ENCODE results near the gene ENOX2. TPM values are rescaled to one million over a fixed set of nuclear protein-coding genes. Genes with fewer than 3 reads are reported as not detected.

The ENOX2 gene
- total RNA-seq, 1 donor from 2014 or later, result 16.2 TPM

DNA sequence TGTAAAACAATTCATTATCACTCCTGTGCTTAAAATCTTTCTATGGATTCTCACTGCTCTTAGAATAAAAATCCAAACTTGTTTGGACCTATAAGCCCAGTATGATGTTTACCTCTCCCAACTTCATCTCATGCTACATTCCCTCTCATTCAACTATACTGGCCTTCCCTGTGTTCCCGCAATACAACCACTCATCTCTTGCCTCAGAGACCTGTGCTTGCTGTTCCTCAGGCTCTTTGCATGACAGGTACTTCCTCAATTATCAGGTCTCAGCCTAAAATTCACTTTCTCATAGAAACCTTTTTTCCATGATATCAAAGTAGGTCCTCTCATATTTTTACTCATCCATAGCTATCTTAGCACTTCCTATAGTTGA lies 71.7 kb downstream of the ENOX2 start:
- ChIA-PET CTCF (no interaction called here), POLR2A (interaction anchor here (0.6 kb wide), 1 partner anchor 10 kb away, joined by 6 read pairs; no protein-coding TSS in a partner anchor)
- Mint-ChIP-seq H3K27me3 (no peaks in the 10 kb centered on the region), H3K9me3 (no peaks in the 10 kb centered on the region), H3K4me1 (peaks cover 58% of the 10 kb centered on the region), H3K4me3 (no peak overlapping the region), H3K27ac (no peak overlapping the region), H3K36me3 (ENCODE audit: low read depth) (no peaks in the 10 kb centered on the region)
- intact Hi-C loops (cut with micrococcal nuclease), result no loop called here
- DNase-seq, result no peak
- TF ChIP-seq, protein P1, sequence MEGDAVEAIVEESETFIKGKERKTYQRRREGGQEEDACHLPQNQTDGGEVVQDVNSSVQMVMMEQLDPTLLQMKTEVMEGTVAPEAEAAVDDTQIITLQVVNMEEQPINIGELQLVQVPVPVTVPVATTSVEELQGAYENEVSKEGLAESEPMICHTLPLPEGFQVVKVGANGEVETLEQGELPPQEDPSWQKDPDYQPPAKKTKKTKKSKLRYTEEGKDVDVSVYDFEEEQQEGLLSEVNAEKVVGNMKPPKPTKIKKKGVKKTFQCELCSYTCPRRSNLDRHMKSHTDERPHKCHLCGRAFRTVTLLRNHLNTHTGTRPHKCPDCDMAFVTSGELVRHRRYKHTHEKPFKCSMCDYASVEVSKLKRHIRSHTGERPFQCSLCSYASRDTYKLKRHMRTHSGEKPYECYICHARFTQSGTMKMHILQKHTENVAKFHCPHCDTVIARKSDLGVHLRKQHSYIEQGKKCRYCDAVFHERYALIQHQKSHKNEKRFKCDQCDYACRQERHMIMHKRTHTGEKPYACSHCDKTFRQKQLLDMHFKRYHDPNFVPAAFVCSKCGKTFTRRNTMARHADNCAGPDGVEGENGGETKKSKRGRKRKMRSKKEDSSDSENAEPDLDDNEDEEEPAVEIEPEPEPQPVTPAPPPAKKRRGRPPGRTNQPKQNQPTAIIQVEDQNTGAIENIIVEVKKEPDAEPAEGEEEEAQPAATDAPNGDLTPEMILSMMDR (IDR thresholded peaks at IDR 0.05), result no peak
- ATAC-seq (ENCODE audit: low read depth), result no peak

DNA sequence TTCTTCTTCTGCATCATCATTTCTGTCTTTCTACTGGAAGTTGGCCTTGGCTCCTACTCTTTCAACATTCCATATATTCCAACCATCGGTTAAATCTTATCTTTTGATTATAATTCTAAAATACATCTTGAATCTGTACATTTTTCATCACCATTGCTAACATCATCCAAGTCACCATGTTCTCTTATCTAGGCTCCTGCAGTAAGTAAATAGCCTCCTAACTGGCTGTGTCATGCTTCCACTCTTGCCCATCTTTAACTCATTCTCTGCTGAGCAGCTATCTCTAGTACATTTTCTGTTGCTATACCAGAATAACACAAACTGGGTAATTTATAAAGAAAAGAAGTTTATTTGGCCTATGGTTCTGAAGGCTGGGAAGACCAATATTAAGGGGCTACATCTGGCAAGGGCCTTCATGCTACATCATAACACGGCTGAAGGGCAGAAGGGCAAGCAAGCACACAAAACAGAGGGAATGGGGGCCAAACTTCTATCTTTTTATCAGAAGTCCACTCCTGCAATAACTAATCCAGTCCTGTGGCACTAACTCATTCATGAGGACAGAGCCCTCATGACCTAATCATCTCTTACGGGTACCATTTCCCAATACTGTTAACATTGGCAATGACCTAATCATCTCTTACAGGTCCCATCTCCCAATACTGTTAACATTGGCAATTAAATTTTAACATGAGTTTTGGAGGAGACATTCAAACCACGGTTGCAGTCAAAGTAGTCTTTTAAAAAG lies 72.2 kb downstream of the ENOX2 start:
- Mint-ChIP-seq H3K9me3 (no peaks in the 10 kb centered on the region), H3K27ac (no peak overlapping the region), H3K27me3 (no peaks in the 10 kb centered on the region), H3K4me1 (peaks cover 53% of the 10 kb centered on the region), H3K36me3 (ENCODE audit: low read depth) (no peaks in the 10 kb centered on the region), H3K4me3 (no peak overlapping the region)
- DNase-seq (no peak), ATAC-seq (ENCODE audit: low read depth) (no peak)
- intact Hi-C loops (cut with micrococcal nuclease), result no loop called here
- CTCF ChIA-PET, result no interaction called here
- TF ChIP-seq, protein P1 (IDR thresholded peaks at IDR 0.05), result no peak
- POLR2A ChIA-PET, result no interaction called here

DNA sequence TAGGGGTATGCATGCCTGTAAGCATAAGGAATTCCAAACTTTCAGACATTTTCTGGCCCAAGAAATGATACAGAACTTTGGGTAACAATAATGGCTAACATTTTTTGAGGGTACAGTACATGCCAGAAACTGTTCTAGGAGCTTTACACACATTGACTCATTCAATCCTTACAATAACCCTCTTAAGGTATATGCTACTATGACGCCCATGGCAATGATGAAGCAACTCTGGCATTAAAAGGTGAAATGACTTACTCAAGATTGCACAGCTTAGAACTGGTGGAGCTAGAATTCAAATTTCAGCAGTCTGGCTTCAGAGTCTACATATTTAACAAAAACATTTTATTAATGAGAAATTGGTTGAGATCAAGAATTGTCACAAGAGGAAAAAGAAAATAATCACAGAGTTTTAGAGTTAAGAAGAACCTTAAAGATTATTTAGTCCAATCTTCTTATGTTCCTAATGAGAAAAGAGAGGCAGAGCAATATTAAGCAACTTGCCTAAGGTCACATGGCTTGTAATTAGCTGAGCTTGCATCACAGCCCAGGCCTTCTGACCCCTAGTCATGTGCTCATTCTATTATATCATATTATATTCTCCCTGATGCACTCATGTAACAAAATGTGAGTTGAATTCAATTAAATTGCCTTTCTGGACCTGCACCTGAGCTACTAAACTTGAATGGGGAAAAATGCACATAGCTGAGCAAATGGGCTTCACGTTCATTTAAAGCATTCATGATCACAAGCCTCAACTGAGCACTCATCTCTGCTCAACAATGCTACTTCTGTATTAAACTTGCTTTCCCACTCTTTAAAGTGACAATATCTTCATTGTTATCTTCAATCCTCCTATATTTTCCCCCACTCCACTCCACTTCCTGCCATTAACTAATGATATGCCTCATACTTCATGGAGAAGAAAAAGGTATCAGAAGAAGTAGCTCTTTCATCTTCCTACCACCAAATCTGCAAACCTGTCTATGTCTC lies 73.2 kb downstream of the ENOX2 start:
- H3K9me3 Mint-ChIP-seq, result no peaks in the 10 kb centered on the region
- H3K27ac Mint-ChIP-seq, result no peak overlapping the region
- H3K4me1 Mint-ChIP-seq, result peaks cover 49% of the 10 kb centered on the region
- no peaks in the 10 kb centered on the region for H3K27me3 Mint-ChIP-seq
- TF ChIP-seq, protein P1 (IDR thresholded peaks at IDR 0.05), result no peak
- no peak for DNase-seq
- POLR2A ChIA-PET, result no interaction called here
- CTCF ChIA-PET, result no interaction called here
- no peak overlapping the region for H3K4me3 Mint-ChIP-seq
- intact Hi-C loops (cut with micrococcal nuclease), result no loop called here
- H3K36me3 Mint-ChIP-seq (ENCODE audit: low read depth), result no peaks in the 10 kb centered on the region
- ATAC-seq (ENCODE audit: low read depth), result no peak

DNA sequence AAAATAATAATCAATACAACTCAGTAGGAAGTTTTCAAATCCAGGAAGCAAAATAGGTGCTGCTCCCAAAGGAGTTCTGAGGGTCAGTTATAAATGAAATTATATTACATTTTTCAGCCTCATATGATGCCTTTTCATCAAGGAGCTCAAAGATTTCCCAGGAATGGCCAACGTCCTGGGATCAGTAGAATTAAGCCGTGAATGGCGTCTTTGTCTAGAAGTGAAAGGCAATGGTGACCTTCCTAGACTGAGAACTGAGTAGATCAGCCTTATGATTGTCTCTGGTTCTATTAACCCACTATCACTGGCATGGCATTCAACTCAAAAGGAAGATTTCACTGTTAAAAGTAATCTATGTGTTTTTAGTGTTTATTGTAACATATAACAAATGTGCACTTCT lies 74.4 kb downstream of the ENOX2 start:
- Mint-ChIP-seq H3K4me3 (no peak overlapping the region), H3K27ac (no peak overlapping the region), H3K9me3 (no peaks in the 10 kb centered on the region), H3K27me3 (no peaks in the 10 kb centered on the region), H3K4me1 (peaks cover 37% of the 10 kb centered on the region), H3K36me3 (ENCODE audit: low read depth) (no peaks in the 10 kb centered on the region)
- ChIA-PET CTCF (no interaction called here), POLR2A (no interaction called here)
- DNase-seq (no peak), ATAC-seq (ENCODE audit: low read depth) (no peak)
- intact Hi-C loops (cut with micrococcal nuclease), result no loop called here
- TF ChIP-seq, protein P1 (IDR thresholded peaks at IDR 0.05), result no peak

DNA sequence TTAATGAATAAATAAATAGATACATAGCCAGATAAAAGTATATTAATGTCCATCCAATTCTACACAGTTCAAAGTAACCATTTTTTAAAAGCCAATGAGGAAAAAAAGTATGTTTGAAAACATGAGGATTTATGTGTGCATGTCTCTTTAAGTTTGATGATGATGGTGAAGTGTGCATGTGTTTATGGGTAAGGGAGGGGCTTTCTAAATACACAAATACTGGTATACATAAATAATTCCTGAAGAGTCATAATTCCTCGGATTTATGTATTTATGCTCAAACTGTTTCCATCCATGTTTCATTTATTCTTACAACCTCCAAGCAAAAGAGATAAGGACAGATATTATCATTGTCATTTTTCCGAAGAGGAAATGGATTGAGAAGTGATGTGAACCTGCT lies 75.4 kb downstream of the ENOX2 start:
- CTCF ChIA-PET, result no interaction called here
- no peak overlapping the region for H3K27ac Mint-ChIP-seq
- H3K9me3 Mint-ChIP-seq, result no peaks in the 10 kb centered on the region
- TF ChIP-seq, protein P1 (IDR thresholded peaks at IDR 0.05), result no peak
- intact Hi-C loops (cut with micrococcal nuclease), result no loop called here
- H3K36me3 Mint-ChIP-seq (ENCODE audit: low read depth), result no peaks in the 10 kb centered on the region
- H3K27me3 Mint-ChIP-seq, result no peaks in the 10 kb centered on the region
- DNase-seq, result no peak
- ATAC-seq (ENCODE audit: low read depth), result no peak
- POLR2A ChIA-PET, result no interaction called here
- peaks cover 27% of the 10 kb centered on the region for H3K4me1 Mint-ChIP-seq
- no peak overlapping the region for H3K4me3 Mint-ChIP-seq
